H1 (cell line): ENCODE data around the gene CLEC2A. TPM values are rescaled to one million over a fixed set of nuclear protein-coding genes. Genes with fewer than 3 reads are reported as not detected.

Source experiments
- CTCF ChIA-PET: fragments of 300-600 bp; sonication (Branson Sonifier 250); formaldehyde crosslinking; loops from one replicate; lab custom pipeline; 2021; ENCODE audit not compliant: partially characterized antibody; lab: Charles Lee
- POLR2A ChIA-PET: fragments of 300-600 bp; sonication (Branson Sonifier 250); formaldehyde crosslinking; loops from one replicate; lab custom pipeline; 2021; ENCODE audit warnings: inconsistent platforms; ENCODE audit not compliant: partially characterized antibody; lab: Charles Lee
- DNase-seq, 2 experiments: peaks; one replicate each; pipeline versions ENCODE4 v3.0.0 to v3.0.0-alpha.2; 2010 to 2022; ENCODE audit warnings: low spot score in 2 of 2, low read depth in 1 of 2, mixed read lengths in 1 of 2
- FAIRE-seq: peaks from 2 replicates; lab custom pipeline; 2011; peaks lifted over from hg19 to GRCh38; lab: Jason Lieb, UNC
- H2AFZ ChIP-seq: 2 replicates; pipeline ENCODE4 v1.8.1; 2012; ENCODE audit warnings: low read length, inconsistent platforms
- H2AK5ac ChIP-seq: 2 replicates; pipeline ENCODE4 v1.6.1; 2013; ENCODE audit warnings: low read depth, low read length
- H2BK120ac ChIP-seq: replicated peaks from 2 replicates; pipeline ENCODE3; 2013; ENCODE audit warnings: low read depth, low read length, inconsistent platforms
- H2BK12ac ChIP-seq: 2 replicates; pipeline ENCODE4 v1.6.1; 2013; ENCODE audit warnings: low read depth, low read length
- H2BK15ac ChIP-seq: 2 replicates; pipeline ENCODE4 v1.6.1; 2013; ENCODE audit warnings: low read length
- H2BK20ac ChIP-seq: 2 replicates; pipeline ENCODE4 v1.6.1; 2013; ENCODE audit warnings: low read length
- H2BK5ac ChIP-seq: 2 replicates; pipeline ENCODE4 v1.6.1; 2013; ENCODE audit warnings: low read depth, low read length
- H3K14ac ChIP-seq: 2 replicates; pipeline ENCODE4 v1.6.1; 2013; ENCODE audit warnings: inconsistent platforms; ENCODE audit not compliant: insufficient read length
- H3K18ac ChIP-seq: 2 replicates; pipeline ENCODE4 v1.6.1; 2013; ENCODE audit warnings: low read length; ENCODE audit errors: extremely low read depth
- H3K23ac ChIP-seq: 2 replicates; pipeline ENCODE4 v1.6.1; 2013; ENCODE audit warnings: inconsistent platforms; ENCODE audit not compliant: insufficient read length
- H3K23me2 ChIP-seq: 2 replicates; pipeline ENCODE4 v1.6.1; 2013; ENCODE audit warnings: low read depth, low read length
- H3K27ac ChIP-seq: 2 replicates; pipeline ENCODE4 v1.6.1; 2011; ENCODE audit warnings: low read depth, low read length, inconsistent platforms
- H3K27me3 ChIP-seq, 4 experiments: replicated peaks in 1 of 4; 1 replicate in 1 of 4; 2 replicates in 3 of 4; pipeline versions ENCODE4 v1.6.1 to v1.8.1; 2011 to 2013; ENCODE audit warnings: low read length in 3 of 4, mild to moderate bottlenecking in 3 of 4, inconsistent platforms in 2 of 4, mixed read lengths in 2 of 4, moderate library complexity in 1 of 4; ENCODE audit not compliant: control insufficient read depth in 3 of 4, insufficient read depth in 3 of 4; ENCODE audit errors: extremely low read depth in 1 of 4
- H3K36me3 ChIP-seq, 4 experiments: 2 replicates each; pipeline versions ENCODE4 v1.6.1 to v1.8.1; 2011 to 2013; ENCODE audit warnings: mild to moderate bottlenecking in 4 of 4, low read length in 3 of 4, moderate library complexity in 2 of 4, control low read depth in 1 of 4, inconsistent platforms in 1 of 4; ENCODE audit not compliant: insufficient read depth in 4 of 4, control insufficient read depth in 2 of 4
- H3K4ac ChIP-seq: replicated peaks from 2 replicates; pipeline ENCODE3; 2013; ENCODE audit warnings: low read length, low read depth, mixed read lengths, inconsistent platforms; ENCODE audit not compliant: insufficient read length
- H3K4me1 ChIP-seq, 4 experiments: replicated peaks in 1 of 4; 1 replicate in 1 of 4; 2 replicates in 3 of 4; pipeline versions ENCODE4 v1.6.1 to v1.8.1; 2011 to 2013; ENCODE audit warnings: low read length in 3 of 4, inconsistent platforms in 2 of 4, mixed read lengths in 1 of 4; ENCODE audit not compliant: insufficient read depth in 4 of 4, control insufficient read depth in 3 of 4
- H3K4me2 ChIP-seq, 2 experiments: 2 replicates each; pipeline versions ENCODE4 v1.6.1 to v1.8.1; 2011 to 2013; ENCODE audit warnings: low read depth in 2 of 2, low read length in 2 of 2, control low read depth in 1 of 2, inconsistent platforms in 1 of 2, mild to moderate bottlenecking in 1 of 2; ENCODE audit not compliant: insufficient read depth in 1 of 2
- H3K4me3 ChIP-seq, 4 experiments: fragments of 200-600, 300-600 bp in 1 of 4; sonication (generic), shearing (Covaris generic), sonication (Bioruptor Twin) in 1 of 4; 2 replicates each; pipeline versions ENCODE4 v1.5.1 to v1.8.1; 2011 to 2016; ENCODE audit warnings: low read length in 4 of 4, low read depth in 3 of 4, control low read depth in 2 of 4, inconsistent platforms in 2 of 4, mild to moderate bottlenecking in 2 of 4, mixed read lengths in 1 of 4, moderate library complexity in 1 of 4; ENCODE audit not compliant: insufficient read depth in 2 of 4; ENCODE audit errors: extremely low read depth in 1 of 4
- H3K56ac ChIP-seq: replicated peaks from 2 replicates; pipeline ENCODE3; 2013; ENCODE audit warnings: low read depth, mild to moderate bottlenecking, mixed read lengths, low read length, inconsistent platforms; ENCODE audit not compliant: insufficient read length
- H3K79me1 ChIP-seq: 2 replicates; pipeline ENCODE4 v1.6.1; 2013; ENCODE audit warnings: low read depth, low read length, control low read depth
- H3K79me2 ChIP-seq, 2 experiments: 2 replicates each; pipeline versions ENCODE4 v1.6.1 to v1.8.1; 2012 to 2013; ENCODE audit warnings: low read length in 2 of 2, mild to moderate bottlenecking in 2 of 2, inconsistent platforms in 1 of 2; ENCODE audit not compliant: insufficient read depth in 2 of 2, control insufficient read depth in 1 of 2
- H3K9ac ChIP-seq, 4 experiments: replicated peaks in 1 of 4; 1 replicate in 1 of 4; 2 replicates in 3 of 4; pipeline versions ENCODE4 v1.6.1 to v1.8.1; 2011 to 2013; ENCODE audit warnings: low read depth in 3 of 4, low read length in 3 of 4, control low read depth in 2 of 4, mild to moderate bottlenecking in 2 of 4, moderate library complexity in 2 of 4, inconsistent platforms in 1 of 4; ENCODE audit errors: extremely low read depth in 1 of 4
- H3K9me3 ChIP-seq, 2 experiments: 2 replicates each; pipeline versions ENCODE4 v1.6.1 to v1.8.1; 2012 to 2013; ENCODE audit warnings: mild to moderate bottlenecking in 2 of 2, moderate library complexity in 2 of 2, control low read depth in 1 of 2, inconsistent platforms in 1 of 2, low read depth in 1 of 2, low read length in 1 of 2, mixed read lengths in 1 of 2; ENCODE audit not compliant: insufficient read depth in 2 of 2
- H4K20me1 ChIP-seq, 2 experiments: replicated peaks in 1 of 2; 2 replicates each; pipeline versions ENCODE3 to v1.8.1; 2011 to 2013; ENCODE audit warnings: inconsistent platforms in 2 of 2, low read length in 2 of 2, mild to moderate bottlenecking in 1 of 2; ENCODE audit not compliant: insufficient read depth in 2 of 2, control insufficient read depth in 1 of 2
- H4K5ac ChIP-seq: 2 replicates; pipeline ENCODE4 v1.6.1; 2013; ENCODE audit warnings: low read length, low read depth, mixed read lengths, inconsistent platforms; ENCODE audit not compliant: insufficient read length
- H4K8ac ChIP-seq: 2 replicates; pipeline ENCODE4 v1.8.0; 2013; ENCODE audit warnings: mild to moderate bottlenecking, moderate library complexity, low read length, inconsistent platforms; ENCODE audit not compliant: insufficient read depth; ENCODE audit errors: extremely low read depth
- H4K91ac ChIP-seq: replicated peaks from 2 replicates; pipeline ENCODE3; 2013; ENCODE audit warnings: low read length, mixed read lengths, inconsistent platforms; ENCODE audit not compliant: insufficient read length
- ATF3 ChIP-seq: IDR thresholded peaks from 2 replicates; pipeline ENCODE4 v1.6.1; 2011; ENCODE audit warnings: low read depth, mild to moderate bottlenecking, low read length; ENCODE audit not compliant: insufficient read depth
- FOSL1 ChIP-seq: IDR thresholded peaks from 2 replicates; pipeline ENCODE4 v1.6.1; 2011; ENCODE audit warnings: mild to moderate bottlenecking, low read depth, low read length, moderate library complexity; ENCODE audit not compliant: insufficient read depth
- GABPA ChIP-seq: IDR thresholded peaks from 2 replicates; pipeline ENCODE4 v1.6.1; 2011; ENCODE audit warnings: mild to moderate bottlenecking, low read length, moderate library complexity, borderline replicate concordance; ENCODE audit not compliant: insufficient read depth
- HDAC2 ChIP-seq, 2 experiments: fragments of 300-600 bp in 1 of 2; sonication (generic) in 1 of 2; IDR thresholded peaks; 2 replicates each; pipeline ENCODE4 v1.6.1; 2011 to 2012; ENCODE audit warnings: low read depth in 2 of 2, low read length in 2 of 2, mild to moderate bottlenecking in 2 of 2, moderate library complexity in 2 of 2, borderline replicate concordance in 1 of 2, inconsistent platforms in 1 of 2
- JUN ChIP-seq: IDR thresholded peaks from 2 replicates; pipeline ENCODE4 v1.6.1; 2011; ENCODE audit warnings: low read depth, mild to moderate bottlenecking, improper control_type of control experiment, low read length
- JUND ChIP-seq: IDR thresholded peaks from 2 replicates; pipeline ENCODE4 v1.6.1; 2011; ENCODE audit warnings: mild to moderate bottlenecking, improper control_type of control experiment, low read length
- NANOG ChIP-seq: IDR thresholded peaks from 2 replicates; pipeline ENCODE4 v1.6.1; 2011; ENCODE audit warnings: low read length, low read depth, mild to moderate bottlenecking, inconsistent platforms; ENCODE audit not compliant: insufficient read depth, poor library complexity, severe bottlenecking
- POLR2AphosphoS5 ChIP-seq: IDR thresholded peaks from 2 replicates; pipeline ENCODE4 v1.6.1; 2011; ENCODE audit warnings: low read depth, low read length
- SRF ChIP-seq: IDR thresholded peaks from 2 replicates; pipeline ENCODE4 v1.6.1; 2011; ENCODE audit warnings: mild to moderate bottlenecking, low read depth, low read length, moderate library complexity
- TAF7 ChIP-seq: optimal IDR thresholded peaks from 2 replicates; pipeline ENCODE3; 2011; ENCODE audit warnings: low read depth, mild to moderate bottlenecking, inconsistent platforms, low read length, moderate library complexity, borderline replicate concordance
- TCF12 ChIP-seq: IDR thresholded peaks from 2 replicates; pipeline ENCODE4 v1.6.1; 2011; ENCODE audit warnings: low read depth, mild to moderate bottlenecking, low read length
- WGBS, 2 experiments: shearing (Covaris generic) in 1 of 2; methylation state at CpG; one replicate each; pipeline versions ENCODE4 v1.1.6 to v1.1.7; 2013 to 2015; ENCODE audit warnings: low lambda C conversion rate in 2 of 2, mixed read lengths in 2 of 2, inconsistent platforms in 1 of 2, low coverage in 1 of 2, missing lambda C conversion rate in 1 of 2; ENCODE audit not compliant: insufficient replicate concordance in 2 of 2, insufficient coverage in 1 of 2, insufficient read length in 1 of 2; ENCODE audit errors: extremely low coverage in 1 of 2, missing lambda C conversion rate in 1 of 2; 5-methylcytosine and 5-hydroxymethylcytosine counted together
- polyA plus RNA-seq, 7 experiments: library from polyadenylated mRNA; depleted of rRNA in 3 of 7; stranded (reverse) in 5 of 7; unstranded in 2 of 7; fragments of >200 nt in 5 of 7; fragments of 200-250 nt in 2 of 7; gene quantifications; 1 replicate in 5 of 7; 2 replicates in 1 of 7; 4 replicates in 1 of 7; pipeline versions ENCODE4 v1.2.1 to v1.2.3, GENCODE V29; 2011 to 2013; ENCODE audit warnings: missing spikeins in 2 of 7, mixed read lengths in 2 of 7
- total RNA-seq: library from RNA; stranded (reverse); fragmentation: NEBNext Ultra II Directional; extraction: Animal tissue kit (Norgen Biotek cat#: 25700); gene quantifications from 2 replicates; pipeline ENCODE4 v1.2.1, GENCODE V29; 2021

The CLEC2A gene
- total and polyA plus RNA-seq, 2 of the 8 experiments (the other 6 are each of a cell fraction or from before 2014, with no cell fraction given), result 0.63 to 3.7 TPM

GRCh38 chr12:9872162-9872561, 60.0 kb downstream of the CLEC2A start:
- H3K36me3 ChIP-seq, result no peaks in the 10 kb centered on the region
- H4K20me1 ChIP-seq, result no peaks in the 10 kb centered on the region
- H3K14ac ChIP-seq, result no peak overlapping the region
- H2BK12ac ChIP-seq, result no peak overlapping the region
- no peak overlapping the region for H4K8ac ChIP-seq
- no peak for DNase-seq
- no peaks in the 10 kb centered on the region for H3K27me3 ChIP-seq
- FAIRE-seq, result no peak
- H4K5ac ChIP-seq, result no peak overlapping the region
- H3K79me2 ChIP-seq, result no peaks in the 10 kb centered on the region
- no peak overlapping the region for H2BK15ac ChIP-seq
- peaks cover 0 to 6% (median 2%) of the 10 kb centered on the region in 4 experiments; a peak in 2 of 7 replicates for H3K4me1 ChIP-seq
- no peaks in the 10 kb centered on the region for H3K79me1 ChIP-seq
- no peaks in the 10 kb centered on the region for H3K9me3 ChIP-seq
- H3K18ac ChIP-seq, result no peak overlapping the region
- no peak overlapping the region for H4K91ac ChIP-seq
- no peak overlapping the region for H3K27ac ChIP-seq
- no peak overlapping the region for H2BK120ac ChIP-seq
- no peaks in the 10 kb centered on the region for H3K23me2 ChIP-seq
- H3K4ac ChIP-seq, result no peak overlapping the region
- ChIA-PET CTCF (interaction anchor here (1.0 to 1.8 kb wide), 8 partner anchors 8 to 138 kb away, joined by 3 to 8 read pairs (median 6); partner anchors contain the start of genes CLEC12B and KLRF2), POLR2A (interaction anchor here (1.0 to 1.2 kb wide), 3 partner anchors 10 to 37 kb away, joined by 3 to 5 read pairs (median 4); no protein-coding TSS in a partner anchor)
- no peak overlapping the region for H3K9ac ChIP-seq
- H2AK5ac ChIP-seq, result no peak overlapping the region
- no peak overlapping the region for H3K56ac ChIP-seq
- H3K23ac ChIP-seq, result no peak overlapping the region
- no peak overlapping the region for H2AFZ ChIP-seq
- no peak overlapping the region for H2BK5ac ChIP-seq
- H2BK20ac ChIP-seq, result no peak overlapping the region
- WGBS, 2 experiments, result 93% methylated on average over 3 of the region's 3 CpGs; no CpG with 5 or more reads in 1 of the 2 experiments
- H3K4me3 ChIP-seq, result no peak overlapping the region
- no peak overlapping the region for H3K4me2 ChIP-seq
- TF ChIP-seq SRF, result no peak
- TF ChIP-seq JUND, result no peak
- no peak for TF ChIP-seq FOSL1
- no peak for TF ChIP-seq POLR2AphosphoS5
- no peak for TF ChIP-seq TAF7
- no peak for TF ChIP-seq HDAC2 (IDR thresholded peaks at IDR 0.05; ENCODE audit: borderline replicate concordance in 1 of 2, low read depth in 2 of 2, low read length in 2 of 2)
- no peak for TF ChIP-seq JUN
- no peak for TF ChIP-seq ATF3
- no peak for TF ChIP-seq GABPA
- no peak for TF ChIP-seq TCF12
- no peak for TF ChIP-seq NANOG
